ENCODE measurements around the gene KLHL22.
A peak's percentile ranks its signal among the peaks of the same experiment; 100 is the strongest.
"Not testable (repeated sequence)": the region's sequence is repeated elsewhere in the genome, so short reads cannot be mapped to it uniquely, and the experiment has no call there.

The KLHL22 gene

GRCh38 chr22:20494978-20495860 lies at the start of gene KLHL22:
KLHL22 (minus strand) TSS chr22:20495795; CDS start chr22:20489211, 6,584 bp downstream.
- Histone ChIP-seq H3K36me3 (ENCODE audit: insufficient read depth, low read depth, low read length) (no peaks in the 10 kb centered on the region), H3K4me3 (ENCODE audit: low read length) (peak within 1 kb of the TSS; percentile 94), H3K9ac (ENCODE audit: low read depth, low read length) (peak within 1 kb of the TSS; percentile 82; the same call in 1 of the 2 replicates), H3K9me3 (ENCODE audit: insufficient read depth, low read depth, low read length) (no peaks in the 10 kb centered on the region), H3K27ac (ENCODE audit: low read length) (peak within 1 kb of the TSS; percentile 27), H3K4me1 (ENCODE audit: insufficient read depth, low read length) (peaks cover 4% of the 10 kb centered on the region; the same call in 1 of the 2 replicates), H3K27me3 (ENCODE audit: insufficient read depth, low read length) (peaks cover 22% of the 10 kb centered on the region)

GRCh38 chr22:20545318-20545634 lies 49.7 kb upstream of the KLHL22 start:
- H3K4me1 ChIP-seq (ENCODE audit: insufficient read depth, low read length); H3K4me3 ChIP-seq (ENCODE audit: low read length); H3K9me3 ChIP-seq (ENCODE audit: insufficient read depth, low read depth, low read length); H3K27me3 ChIP-seq (ENCODE audit: insufficient read depth, low read length); H3K27ac ChIP-seq (ENCODE audit: low read length); H3K9ac ChIP-seq (ENCODE audit: low read depth, low read length): not testable (repeated sequence)
- H3K36me3 ChIP-seq (ENCODE audit: insufficient read depth, low read depth, low read length) = peaks cover 18% of the 10 kb centered on the region

GRCh38 chr22:20542736-20543135 lies 47.1 kb upstream of the KLHL22 start:
- Histone ChIP-seq H3K27ac (ENCODE audit: low read length) (no peak overlapping the region), H3K9me3 (ENCODE audit: insufficient read depth, low read depth, low read length) (no peaks in the 10 kb centered on the region), H3K36me3 (ENCODE audit: insufficient read depth, low read depth, low read length) (peaks cover 36% of the 10 kb centered on the region), H3K9ac (ENCODE audit: low read depth, low read length) (no peak overlapping the region), H3K27me3 (ENCODE audit: insufficient read depth, low read length) (no peaks in the 10 kb centered on the region), H3K4me1 (ENCODE audit: insufficient read depth, low read length) (no peaks in the 10 kb centered on the region), H3K4me3 (ENCODE audit: low read length) (no peak overlapping the region)

- no peak overlapping the region for H3K9ac ChIP-seq (ENCODE audit: low read depth, low read length)
- H3K36me3 ChIP-seq (ENCODE audit: insufficient read depth, low read depth, low read length) = peaks cover 43% of the 10 kb centered on the region
- H3K27ac ChIP-seq (ENCODE audit: low read length) = no peak overlapping the region
Observed at GRCh38 chr22:20542055-20542454, 46.5 kb upstream of the KLHL22 start.

GRCh38 chr22:20538875-20539274 lies 43.3 kb upstream of the KLHL22 start:
- not testable (repeated sequence) for H3K4me1 ChIP-seq (ENCODE audit: insufficient read depth, low read length); H3K9ac ChIP-seq (ENCODE audit: low read depth, low read length); H3K4me3 ChIP-seq (ENCODE audit: low read length); H3K27me3 ChIP-seq (ENCODE audit: insufficient read depth, low read length); H3K27ac ChIP-seq (ENCODE audit: low read length); H3K9me3 ChIP-seq (ENCODE audit: insufficient read depth, low read depth, low read length)
- H3K36me3 ChIP-seq (ENCODE audit: insufficient read depth, low read depth, low read length) = peaks cover 41% of the 10 kb centered on the region

More at GRCh38 chr22:20542055-20542454, 46.5 kb upstream of the KLHL22 start:
- no peaks in the 10 kb centered on the region for H3K9me3 ChIP-seq (ENCODE audit: insufficient read depth, low read depth, low read length)
- no peak overlapping the region for H3K4me3 ChIP-seq (ENCODE audit: low read length)
- no peaks in the 10 kb centered on the region for H3K4me1 ChIP-seq (ENCODE audit: insufficient read depth, low read length)
- no peaks in the 10 kb centered on the region for H3K27me3 ChIP-seq (ENCODE audit: insufficient read depth, low read length)

GRCh38 chr22:20537983-20538382 lies 42.4 kb upstream of the KLHL22 start:
- Histone ChIP-seq H3K27me3 (ENCODE audit: insufficient read depth, low read length) (no peaks in the 10 kb centered on the region), H3K9ac (ENCODE audit: low read depth, low read length) (no peak overlapping the region), H3K36me3 (ENCODE audit: insufficient read depth, low read depth, low read length) (peaks cover 41% of the 10 kb centered on the region), H3K27ac (ENCODE audit: low read length) (no peak overlapping the region), H3K9me3 (ENCODE audit: insufficient read depth, low read depth, low read length) (no peaks in the 10 kb centered on the region), H3K4me1 (ENCODE audit: insufficient read depth, low read length) (no peaks in the 10 kb centered on the region), H3K4me3 (ENCODE audit: low read length) (no peak overlapping the region)

GRCh38 chr22:20537325-20537756 lies 41.7 kb upstream of the KLHL22 start:
- H3K36me3 ChIP-seq (ENCODE audit: insufficient read depth, low read depth, low read length) = peaks cover 40% of the 10 kb centered on the region
- no peak overlapping the region for H3K9ac ChIP-seq (ENCODE audit: low read depth, low read length)
- H3K27ac ChIP-seq (ENCODE audit: low read length) = no peak overlapping the region
- H3K9me3 ChIP-seq (ENCODE audit: insufficient read depth, low read depth, low read length) = no peaks in the 10 kb centered on the region
- H3K4me3 ChIP-seq (ENCODE audit: low read length) = no peak overlapping the region
- H3K27me3 ChIP-seq (ENCODE audit: insufficient read depth, low read length) = no peaks in the 10 kb centered on the region
- no peaks in the 10 kb centered on the region for H3K4me1 ChIP-seq (ENCODE audit: insufficient read depth, low read length)

GRCh38 chr22:20536590-20537324 lies 41.2 kb upstream of the KLHL22 start:
- Histone ChIP-seq H3K4me3 (ENCODE audit: low read length) (no peak overlapping the region), H3K36me3 (ENCODE audit: insufficient read depth, low read depth, low read length) (peaks cover 34% of the 10 kb centered on the region), H3K4me1 (ENCODE audit: insufficient read depth, low read length) (0 out of 2 replicates have a peak, but pooled peaks cover under 1% of the 10 kb centered on the region), H3K9ac (ENCODE audit: low read depth, low read length) (no peak overlapping the region), H3K27me3 (ENCODE audit: insufficient read depth, low read length) (no peaks in the 10 kb centered on the region), H3K27ac (ENCODE audit: low read length) (no peak overlapping the region), H3K9me3 (ENCODE audit: insufficient read depth, low read depth, low read length) (no peaks in the 10 kb centered on the region)

GRCh38 chr22:20533879-20534265 lies 38.3 kb upstream of the KLHL22 start:
- Histone ChIP-seq H3K27me3 (ENCODE audit: insufficient read depth, low read length) (no peaks in the 10 kb centered on the region), H3K9me3 (ENCODE audit: insufficient read depth, low read depth, low read length) (no peaks in the 10 kb centered on the region), H3K4me3 (ENCODE audit: low read length) (no peak overlapping the region), H3K4me1 (ENCODE audit: insufficient read depth, low read length) (peaks cover 3% of the 10 kb centered on the region), H3K9ac (ENCODE audit: low read depth, low read length) (no peak overlapping the region), H3K27ac (ENCODE audit: low read length) (no peak overlapping the region), H3K36me3 (ENCODE audit: insufficient read depth, low read depth, low read length) (peaks cover 19% of the 10 kb centered on the region; the same call in 1 of the 2 replicates)

- Histone ChIP-seq H3K4me3 (ENCODE audit: low read length) (no peak overlapping the region), H3K27ac (ENCODE audit: low read length) (no peak overlapping the region), H3K36me3 (ENCODE audit: insufficient read depth, low read depth, low read length) (peaks cover 18% of the 10 kb centered on the region), H3K27me3 (ENCODE audit: insufficient read depth, low read length) (no peaks in the 10 kb centered on the region), H3K4me1 (ENCODE audit: insufficient read depth, low read length) (peaks cover 3% of the 10 kb centered on the region), H3K9ac (ENCODE audit: low read depth, low read length) (no peak overlapping the region), H3K9me3 (ENCODE audit: insufficient read depth, low read depth, low read length) (no peaks in the 10 kb centered on the region)
Observed at GRCh38 chr22:20533095-20533878, 37.7 kb upstream of the KLHL22 start.

GRCh38 chr22:20532256-20532993 lies 36.8 kb upstream of the KLHL22 start:
- no peaks in the 10 kb centered on the region for H3K27me3 ChIP-seq (ENCODE audit: insufficient read depth, low read length)
- peaks cover 3% of the 10 kb centered on the region for H3K4me1 ChIP-seq (ENCODE audit: insufficient read depth, low read length)
- no peak overlapping the region for H3K27ac ChIP-seq (ENCODE audit: low read length)
- H3K36me3 ChIP-seq (ENCODE audit: insufficient read depth, low read depth, low read length) = peaks cover 17% of the 10 kb centered on the region
- no peak overlapping the region for H3K9ac ChIP-seq (ENCODE audit: low read depth, low read length)
- no peak overlapping the region for H3K4me3 ChIP-seq (ENCODE audit: low read length)
- peaks cover 4% of the 10 kb centered on the region; the same call in 1 of the 2 replicates for H3K9me3 ChIP-seq (ENCODE audit: insufficient read depth, low read depth, low read length)
